ENCODE results near the gene ZNF195. TPM values are rescaled to one million over a fixed set of nuclear protein-coding genes. Genes with fewer than 3 reads are reported as not detected.

The ZNF195 gene
- total and polyA plus RNA-seq, 2 donors (not counting 1 experiment from before 2014, with no cell fraction given): 11.3 to 16.8 TPM

DNA sequence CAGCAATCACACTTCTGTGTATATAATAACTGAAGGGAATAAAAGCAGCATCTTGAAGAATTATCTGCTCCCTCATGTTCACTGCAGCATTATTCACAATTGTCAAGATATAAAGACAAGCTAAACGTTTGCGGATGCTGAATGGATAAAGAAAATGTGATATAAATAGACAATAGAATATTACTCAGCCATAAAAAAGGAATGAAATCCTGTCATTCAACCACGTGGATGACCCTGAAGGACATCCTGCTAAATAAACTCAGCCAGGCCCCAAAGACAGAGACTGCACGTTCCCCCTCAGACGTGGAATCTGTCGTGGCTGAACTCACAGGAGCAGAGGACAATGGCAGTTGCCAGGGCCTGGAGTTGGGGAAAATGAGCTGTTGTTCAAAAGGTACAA, 9.6 kb downstream of the ZNF195 start:
- Histone ChIP-seq H3K27me3 (ENCODE audit: control insufficient read depth, insufficient read depth, low read length) (no peaks in the 10 kb centered on the region), H4K20me1 (ENCODE audit: control insufficient read depth, extremely low read depth, insufficient read depth, low read length) (no peaks in the 10 kb centered on the region), H3K9ac (ENCODE audit: insufficient read depth, low read length) (no peak overlapping the region), H3K4me2 (ENCODE audit: extremely low read depth, insufficient read depth, low read length) (no peak overlapping the region), H3K36me3 (ENCODE audit: control insufficient read depth, insufficient read depth, low read length) (peaks cover 8% of the 10 kb centered on the region), H3K4me1 (ENCODE audit: control insufficient read depth, extremely low read depth, insufficient read depth, low read length) (no peaks in the 10 kb centered on the region), H3K79me2 (ENCODE audit: control insufficient read depth, insufficient read depth, low read length) (peaks cover 13% of the 10 kb centered on the region), H3K27ac (ENCODE audit: insufficient read depth, low read length) (no peak overlapping the region), H3K4me3 (replicated peaks in 1 of 4; ENCODE audit: control extremely low read depth in 1 of 4, insufficient read depth in 1 of 4, low read depth in 3 of 4, low read length in 4 of 4) (no peak overlapping the region), H3K9me3 (ENCODE audit: control insufficient read depth, insufficient read depth, low read depth, low read length) (peaks cover 2% of the 10 kb centered on the region), H2AFZ (ENCODE audit: low read length) (no peak overlapping the region)
- TF ChIP-seq EZH2 (IDR thresholded peaks at IDR 0.05; ENCODE audit: low read length, missing control alignments): no peak
- TF ChIP-seq, protein P1, sequence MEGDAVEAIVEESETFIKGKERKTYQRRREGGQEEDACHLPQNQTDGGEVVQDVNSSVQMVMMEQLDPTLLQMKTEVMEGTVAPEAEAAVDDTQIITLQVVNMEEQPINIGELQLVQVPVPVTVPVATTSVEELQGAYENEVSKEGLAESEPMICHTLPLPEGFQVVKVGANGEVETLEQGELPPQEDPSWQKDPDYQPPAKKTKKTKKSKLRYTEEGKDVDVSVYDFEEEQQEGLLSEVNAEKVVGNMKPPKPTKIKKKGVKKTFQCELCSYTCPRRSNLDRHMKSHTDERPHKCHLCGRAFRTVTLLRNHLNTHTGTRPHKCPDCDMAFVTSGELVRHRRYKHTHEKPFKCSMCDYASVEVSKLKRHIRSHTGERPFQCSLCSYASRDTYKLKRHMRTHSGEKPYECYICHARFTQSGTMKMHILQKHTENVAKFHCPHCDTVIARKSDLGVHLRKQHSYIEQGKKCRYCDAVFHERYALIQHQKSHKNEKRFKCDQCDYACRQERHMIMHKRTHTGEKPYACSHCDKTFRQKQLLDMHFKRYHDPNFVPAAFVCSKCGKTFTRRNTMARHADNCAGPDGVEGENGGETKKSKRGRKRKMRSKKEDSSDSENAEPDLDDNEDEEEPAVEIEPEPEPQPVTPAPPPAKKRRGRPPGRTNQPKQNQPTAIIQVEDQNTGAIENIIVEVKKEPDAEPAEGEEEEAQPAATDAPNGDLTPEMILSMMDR (conservative IDR thresholded peaks at IDR 0.05 in 1 of 2, IDR thresholded peaks at IDR 0.05 in 1 of 2; ENCODE audit: low read depth in 1 of 2, low read length in 2 of 2): no peak
- DNase-seq (ENCODE audit: low read depth in 2 of 2): no peak

DNA sequence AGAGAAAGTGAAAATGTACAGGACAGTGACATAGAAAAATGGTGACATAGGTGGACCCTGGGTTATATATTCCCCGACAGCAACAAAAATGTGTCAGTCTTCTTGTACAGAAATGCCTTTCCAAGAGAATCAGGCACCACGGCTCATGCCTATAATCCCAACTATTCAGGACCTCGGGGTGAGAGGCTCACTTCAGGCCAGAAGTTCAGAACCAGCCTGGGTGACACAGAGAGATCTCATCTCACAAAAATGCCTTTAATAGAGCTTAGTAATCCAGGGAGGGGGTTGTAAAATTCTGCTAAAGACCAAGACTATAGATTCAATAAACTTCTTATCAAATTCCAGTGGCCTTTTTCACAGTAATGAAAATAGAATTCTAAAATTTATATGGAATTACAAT, 10.7 kb downstream of the ZNF195 start:
- Histone ChIP-seq H3K9me3 (ENCODE audit: control insufficient read depth, insufficient read depth, low read depth, low read length) (peaks cover 2% of the 10 kb centered on the region), H3K79me2 (ENCODE audit: control insufficient read depth, insufficient read depth, low read length) (peaks cover 5% of the 10 kb centered on the region), H3K27ac (ENCODE audit: insufficient read depth, low read length) (no peak overlapping the region), H3K36me3 (ENCODE audit: control insufficient read depth, insufficient read depth, low read length) (peaks cover 8% of the 10 kb centered on the region), H3K4me1 (ENCODE audit: control insufficient read depth, extremely low read depth, insufficient read depth, low read length) (no peaks in the 10 kb centered on the region), H3K4me2 (ENCODE audit: extremely low read depth, insufficient read depth, low read length) (no peak overlapping the region), H3K9ac (ENCODE audit: insufficient read depth, low read length) (no peak overlapping the region), H3K4me3 (replicated peaks in 1 of 4; ENCODE audit: control extremely low read depth in 1 of 4, insufficient read depth in 1 of 4, low read depth in 3 of 4, low read length in 4 of 4) (no peak overlapping the region), H4K20me1 (ENCODE audit: control insufficient read depth, extremely low read depth, insufficient read depth, low read length) (no peaks in the 10 kb centered on the region), H2AFZ (ENCODE audit: low read length) (no peak overlapping the region), H3K27me3 (ENCODE audit: control insufficient read depth, insufficient read depth, low read length) (no peaks in the 10 kb centered on the region)
- DNase-seq (ENCODE audit: low read depth in 2 of 2): no peak
- TF ChIP-seq, protein P1 (conservative IDR thresholded peaks at IDR 0.05 in 1 of 2, IDR thresholded peaks at IDR 0.05 in 1 of 2; ENCODE audit: low read depth in 1 of 2, low read length in 2 of 2): no peak
- TF ChIP-seq EZH2 (IDR thresholded peaks at IDR 0.05; ENCODE audit: low read length, missing control alignments): no peak

DNA sequence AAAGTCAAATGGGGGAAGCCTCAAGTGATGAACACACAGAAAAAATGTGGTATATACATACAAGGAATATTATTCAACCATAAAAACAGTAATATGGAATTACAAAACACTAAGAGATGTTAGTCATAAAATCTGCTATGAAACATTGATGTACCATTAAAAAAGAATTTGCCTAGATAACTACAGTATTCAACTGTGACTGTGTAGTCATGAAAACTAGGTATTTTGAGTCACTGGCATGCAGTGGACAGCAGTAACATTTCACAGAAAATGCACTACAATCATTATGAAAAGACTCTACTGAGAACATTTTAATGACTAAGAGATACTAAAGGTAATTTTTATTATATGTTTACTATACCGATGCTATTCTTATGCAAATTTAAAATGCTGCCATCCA, 11.7 kb downstream of the ZNF195 start:
- H3K79me2 ChIP-seq (ENCODE audit: control insufficient read depth, insufficient read depth, low read length): peaks cover 2% of the 10 kb centered on the region
- H3K4me1 ChIP-seq (ENCODE audit: control insufficient read depth, extremely low read depth, insufficient read depth, low read length): no peaks in the 10 kb centered on the region
- DNase-seq (ENCODE audit: low read depth in 2 of 2): no peak
- H3K27me3 ChIP-seq (ENCODE audit: control insufficient read depth, insufficient read depth, low read length): no peaks in the 10 kb centered on the region
- H3K27ac ChIP-seq (ENCODE audit: insufficient read depth, low read length): no peak overlapping the region
- no peak overlapping the region for H3K9ac ChIP-seq (ENCODE audit: insufficient read depth, low read length)
- TF ChIP-seq, protein P1 (conservative IDR thresholded peaks at IDR 0.05 in 1 of 2, IDR thresholded peaks at IDR 0.05 in 1 of 2; ENCODE audit: low read depth in 1 of 2, low read length in 2 of 2): no peak
- TF ChIP-seq EZH2 (IDR thresholded peaks at IDR 0.05; ENCODE audit: low read length, missing control alignments): no peak
- peaks cover 8% of the 10 kb centered on the region for H3K36me3 ChIP-seq (ENCODE audit: control insufficient read depth, insufficient read depth, low read length)
- H2AFZ ChIP-seq (ENCODE audit: low read length): no peak overlapping the region
- no peak overlapping the region for H3K4me2 ChIP-seq (ENCODE audit: extremely low read depth, insufficient read depth, low read length)
- peaks cover 2% of the 10 kb centered on the region for H3K9me3 ChIP-seq (ENCODE audit: control insufficient read depth, insufficient read depth, low read depth, low read length)
- no peak overlapping the region for H3K4me3 ChIP-seq (replicated peaks in 1 of 4; ENCODE audit: control extremely low read depth in 1 of 4, insufficient read depth in 1 of 4, low read depth in 3 of 4, low read length in 4 of 4)
- H4K20me1 ChIP-seq (ENCODE audit: control insufficient read depth, extremely low read depth, insufficient read depth, low read length): no peaks in the 10 kb centered on the region

Measured in fibroblast of lung (primary cell).